NCI-H748 (cell line): ENCODE results near the gene ARIH2.

ENCODE experiments used
- DNase-seq: peaks from one replicate; lab custom pipeline; 2025; ENCODE audit not compliant: unreplicated experiment; lab: John Stamatoyannopoulos, UW

Gene ARIH2

DNA sequence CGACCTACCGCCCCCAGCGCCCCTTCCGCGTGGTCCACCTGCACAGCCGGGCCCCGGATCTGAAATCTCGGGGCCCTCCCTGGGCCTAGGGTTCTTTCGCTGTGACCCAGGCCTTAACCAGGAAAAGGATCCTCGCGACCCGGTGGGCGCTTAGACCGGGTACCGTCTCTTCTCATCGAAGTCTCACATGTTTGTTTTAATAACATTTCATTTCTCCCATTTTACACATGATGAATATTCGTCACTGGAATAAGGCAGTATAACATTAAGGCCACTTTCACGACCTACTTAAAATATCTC, 100.0 kb downstream of the ARIH2 start:
- no peak for DNase-seq

DNA sequence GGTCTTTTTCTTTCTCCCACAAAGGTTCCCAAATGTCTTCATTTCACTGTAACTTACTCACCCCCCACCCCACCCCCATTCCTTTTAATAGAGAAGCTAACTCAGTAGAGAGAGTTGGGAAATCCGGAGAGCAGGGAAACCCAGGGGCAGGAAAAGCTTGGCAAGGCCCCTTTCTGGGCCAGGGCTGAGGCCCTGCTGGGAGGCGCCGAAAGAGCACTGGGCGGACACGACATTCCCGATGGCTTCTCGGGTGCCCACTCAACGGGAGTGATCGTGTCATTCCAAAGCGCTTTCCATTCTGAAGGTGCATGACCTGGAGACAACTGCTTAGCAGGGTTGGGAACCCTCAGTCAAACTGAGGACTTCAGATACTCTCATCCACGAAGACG, 101.3 kb downstream of the ARIH2 start:
- peak; percentile 35 for DNase-seq

DNA sequence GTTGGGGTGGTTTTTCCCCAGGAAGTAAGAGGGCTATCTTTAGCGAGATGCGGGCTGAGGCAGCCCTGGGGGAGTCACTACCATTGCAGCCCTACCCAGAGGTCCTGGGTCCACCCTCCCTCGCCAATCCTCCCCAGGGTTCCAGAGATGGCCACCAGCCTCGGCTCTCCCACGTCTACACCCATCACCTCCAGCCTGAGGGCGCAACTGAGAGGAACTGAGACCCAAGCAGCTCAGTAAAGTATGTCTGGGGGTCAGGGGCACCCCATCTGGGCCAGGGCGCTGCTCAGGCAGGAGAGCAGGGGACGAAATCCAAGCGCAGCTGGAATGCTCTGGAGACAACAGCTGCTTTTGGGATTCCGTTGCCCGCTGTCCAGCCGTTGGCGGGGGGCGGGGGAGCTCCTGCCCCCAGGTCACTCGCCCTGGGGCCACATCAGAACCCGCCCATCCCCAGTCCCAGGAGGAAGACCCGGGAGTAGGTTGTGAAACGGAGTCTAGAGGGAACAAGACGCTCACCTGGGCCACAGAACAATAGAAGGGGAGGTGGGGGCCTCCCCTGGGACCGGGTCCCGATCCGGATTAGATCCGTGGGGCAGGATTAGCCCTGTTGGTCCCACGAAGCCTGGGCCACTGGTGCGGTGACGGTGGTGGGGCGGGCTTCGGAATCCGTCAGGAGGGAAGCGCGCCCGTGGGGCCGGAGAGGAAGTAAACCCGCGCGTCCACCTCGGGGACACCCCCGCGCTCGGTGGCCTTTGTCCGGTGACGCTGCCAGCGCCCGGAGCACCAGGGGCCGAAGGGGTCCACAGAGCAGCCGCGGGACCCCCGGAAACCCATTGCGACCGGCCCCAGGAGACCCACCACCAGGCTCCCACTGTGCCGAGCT, 101.9 kb downstream of the ARIH2 start:
- DNase-seq: peak; percentile 51

DNA sequence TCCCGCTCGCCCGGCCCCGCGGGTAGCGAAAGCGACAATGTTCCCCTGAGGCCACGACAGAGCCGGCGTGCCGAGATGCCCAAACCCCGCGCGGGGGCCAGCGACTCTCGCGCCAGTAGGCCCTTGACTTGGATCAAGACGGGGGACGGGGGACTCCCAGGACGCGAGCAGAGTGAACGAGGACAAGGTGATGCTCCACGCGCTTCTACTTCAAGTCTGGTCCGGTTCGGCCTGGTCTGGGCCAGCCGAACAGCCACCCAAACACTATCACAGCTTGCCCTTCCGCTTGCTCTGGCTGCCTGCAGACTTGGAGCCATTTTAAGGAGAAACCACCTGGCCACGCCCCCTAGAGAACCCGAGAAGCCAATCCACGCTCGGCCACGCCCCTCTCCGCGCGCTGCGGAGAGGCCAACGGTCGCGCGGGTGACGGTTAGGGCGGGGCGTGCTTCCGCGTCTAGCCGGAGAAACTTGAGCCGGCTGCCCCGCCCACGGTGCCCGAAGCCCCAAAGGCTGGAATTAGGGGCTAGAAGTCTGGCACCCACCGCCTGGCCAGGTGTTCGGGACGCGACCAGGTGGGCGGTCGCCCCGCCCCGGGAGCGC, 102.7 kb downstream of the ARIH2 start:
- DNase-seq: peak; percentile 98

DNA sequence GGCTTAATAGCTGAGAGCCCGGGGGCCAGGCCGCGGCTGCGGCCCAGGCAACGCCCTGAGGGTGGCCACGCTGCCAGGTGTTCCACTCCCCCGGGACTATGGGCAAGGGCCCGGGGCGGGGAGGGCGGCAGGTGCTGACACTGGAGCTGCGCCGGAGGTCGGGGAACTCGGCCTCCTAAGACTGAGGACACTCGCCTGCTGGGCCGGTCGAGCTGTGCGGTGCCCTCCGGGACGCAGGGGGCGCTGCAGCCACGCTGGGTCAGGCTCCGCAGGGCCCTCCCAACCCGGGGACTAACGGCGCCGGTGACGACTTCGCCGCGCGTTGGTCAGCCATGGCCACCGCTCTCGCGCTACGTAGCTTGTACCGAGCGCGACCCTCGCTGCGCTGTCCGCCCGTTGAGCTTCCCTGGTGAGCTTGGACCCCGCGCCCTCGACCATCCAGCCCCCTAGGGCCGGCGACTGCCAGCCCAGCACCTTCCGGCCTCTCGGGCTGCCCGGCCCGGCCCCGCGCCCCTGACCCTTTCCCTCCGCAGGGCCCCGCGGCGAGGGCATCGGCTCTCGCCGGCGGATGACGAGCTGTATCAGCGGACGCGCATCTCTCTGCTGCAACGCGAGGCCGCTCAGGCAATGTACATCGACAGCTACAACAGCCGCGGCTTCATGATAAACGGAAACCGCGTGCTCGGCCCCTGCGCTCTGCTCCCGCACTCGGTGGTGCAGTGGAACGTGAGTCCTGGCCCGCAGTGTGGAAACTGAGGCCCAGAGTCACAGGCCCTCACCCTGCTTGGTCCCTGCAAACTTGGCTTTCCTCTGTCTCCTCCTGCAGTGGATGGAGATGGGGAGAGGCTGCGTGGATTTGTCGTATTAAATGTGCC, 103.4 kb downstream of the ARIH2 start, which contains the start of gene NDUFAF3:
TSS of gene NDUFAF3 (plus strand) at position 309 of the 875 bp plus-strand sequence. CDS start at position 333, 24 bp downstream.
- peak; percentile 96 for DNase-seq

DNA sequence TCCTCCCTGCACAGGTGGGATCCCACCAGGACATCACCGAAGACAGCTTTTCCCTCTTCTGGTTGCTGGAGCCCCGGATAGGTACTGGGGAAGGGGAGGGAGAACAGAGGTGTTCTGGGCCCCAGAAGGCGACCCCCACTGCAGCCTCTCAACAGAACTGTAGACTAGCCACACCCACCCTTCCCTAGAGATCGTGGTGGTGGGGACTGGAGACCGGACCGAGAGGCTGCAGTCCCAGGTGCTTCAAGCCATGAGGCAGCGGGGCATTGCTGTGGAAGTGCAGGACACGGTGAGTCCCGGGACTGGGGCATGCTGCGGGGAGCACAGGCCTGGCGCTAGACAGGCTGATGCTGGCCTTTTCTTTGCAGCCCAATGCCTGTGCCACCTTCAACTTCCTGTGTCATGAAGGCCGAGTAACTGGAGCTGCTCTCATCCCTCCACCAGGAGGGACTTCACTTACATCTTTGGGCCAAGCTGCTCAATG, 104.1 kb downstream of the ARIH2 start:
- peak; percentile 32 for DNase-seq

DNA sequence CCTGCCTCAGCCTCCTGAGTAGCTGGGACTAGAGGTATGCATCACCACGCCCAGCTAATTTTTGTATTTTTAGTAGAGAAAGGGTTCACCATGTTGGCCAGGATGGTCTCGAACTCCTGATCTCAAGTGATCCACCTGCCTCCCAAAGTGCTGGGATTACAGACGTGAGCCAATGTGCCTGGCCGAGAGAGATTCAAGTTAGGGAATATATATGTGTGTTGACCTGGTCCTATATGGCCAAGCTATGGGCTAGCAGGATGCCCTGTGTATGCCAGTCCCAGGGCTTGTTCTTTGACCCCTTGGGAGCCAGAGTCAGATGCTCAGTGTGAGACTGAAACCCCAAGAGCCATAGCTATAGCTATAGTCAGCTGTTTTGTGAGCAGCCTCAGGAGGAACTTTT, 105.1 kb downstream of the ARIH2 start:
- DNase-seq: no peak

DNA sequence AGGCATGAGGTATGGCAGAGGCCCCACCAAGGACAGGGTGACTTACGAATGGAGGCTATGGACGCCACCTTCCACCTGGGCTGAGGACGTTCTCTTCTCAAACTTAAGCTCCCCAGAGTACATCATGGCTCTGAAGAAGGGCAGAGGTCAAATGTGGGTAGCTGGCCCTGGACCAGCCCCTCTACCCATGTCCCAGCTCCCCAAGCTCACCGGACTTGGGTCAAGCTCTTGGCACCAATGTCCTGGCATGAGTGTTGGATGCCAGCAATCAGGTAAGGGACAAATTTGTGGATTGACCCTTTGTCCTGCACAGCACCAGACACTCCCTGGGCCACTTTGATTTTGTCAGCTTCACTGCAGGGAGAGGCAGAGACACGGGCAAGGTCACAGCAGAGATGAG, 105.8 kb downstream of the ARIH2 start:
- DNase-seq: no peak

DNA sequence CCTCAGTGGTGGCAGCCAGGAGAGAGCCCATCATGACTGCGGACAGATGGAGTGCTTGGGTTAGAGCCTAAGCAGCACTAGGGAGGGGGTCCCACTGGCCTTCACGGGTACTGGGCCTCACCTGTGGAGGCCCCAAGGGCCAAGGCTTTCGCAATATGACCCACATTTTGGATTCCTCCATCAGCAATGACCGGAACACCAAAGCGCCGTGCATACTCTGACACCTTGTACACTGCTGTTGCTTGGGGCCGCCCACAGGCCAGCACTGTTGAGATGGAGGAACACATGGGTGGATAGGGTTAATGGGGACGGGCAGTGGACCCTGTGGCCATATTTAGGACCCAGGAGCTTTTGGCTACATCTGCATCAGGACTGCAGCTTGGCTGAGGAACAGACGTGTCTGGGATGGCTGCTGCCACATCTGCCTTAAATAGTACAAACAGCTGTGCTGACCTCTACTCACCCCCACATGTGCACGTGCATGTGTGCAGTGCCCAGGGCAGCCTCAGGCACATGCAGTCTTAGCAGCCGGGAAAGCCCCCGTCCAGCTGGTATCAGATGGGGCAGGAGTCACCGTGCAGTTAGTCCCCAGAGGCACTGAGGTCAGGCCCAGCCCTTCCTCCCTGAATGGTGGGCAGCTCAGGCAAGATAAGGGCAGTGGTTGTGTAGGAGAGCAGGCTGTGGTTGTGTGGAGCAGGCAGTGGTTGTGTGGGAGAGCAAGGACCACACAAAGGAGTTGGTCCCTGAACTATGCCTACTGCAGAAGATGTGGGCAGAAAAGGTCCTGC, 106.6 kb downstream of the ARIH2 start:
- DNase-seq: no peak

DNA sequence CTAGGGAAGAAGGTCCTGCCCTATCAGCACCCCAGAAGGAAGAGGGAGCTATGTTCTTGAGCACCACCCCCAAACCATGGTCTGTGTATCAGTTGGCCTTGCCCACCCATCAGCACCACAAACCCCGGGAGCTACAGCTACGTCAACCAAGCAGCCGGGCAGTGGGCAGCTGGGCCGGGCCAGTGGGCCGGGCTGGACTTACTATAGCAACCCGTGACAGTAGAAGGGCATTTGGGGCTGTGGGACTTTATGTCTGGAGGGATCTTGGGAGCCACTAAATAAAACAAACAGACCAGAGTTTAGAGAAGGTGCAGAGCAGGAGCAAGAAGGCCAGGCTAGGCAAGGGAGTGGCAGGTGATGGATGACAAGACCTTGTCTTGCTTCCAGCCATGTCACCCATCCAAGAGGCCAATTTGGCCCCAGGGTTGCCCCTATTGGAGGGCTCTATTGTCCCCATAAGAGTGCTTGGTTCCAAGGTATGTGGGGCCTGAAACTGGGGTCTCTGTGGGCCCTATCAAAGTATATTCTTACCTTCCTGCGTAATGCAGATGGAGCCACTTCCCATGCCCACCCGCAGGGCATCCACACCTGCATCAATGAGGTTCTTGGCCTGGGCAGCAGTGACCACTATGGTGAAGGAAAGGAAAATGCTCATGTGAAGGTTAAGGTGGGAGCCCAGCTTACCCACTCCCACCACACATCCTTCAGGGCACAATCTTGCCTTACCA, 107.3 kb downstream of the ARIH2 start:
- no peak for DNase-seq

DNA sequence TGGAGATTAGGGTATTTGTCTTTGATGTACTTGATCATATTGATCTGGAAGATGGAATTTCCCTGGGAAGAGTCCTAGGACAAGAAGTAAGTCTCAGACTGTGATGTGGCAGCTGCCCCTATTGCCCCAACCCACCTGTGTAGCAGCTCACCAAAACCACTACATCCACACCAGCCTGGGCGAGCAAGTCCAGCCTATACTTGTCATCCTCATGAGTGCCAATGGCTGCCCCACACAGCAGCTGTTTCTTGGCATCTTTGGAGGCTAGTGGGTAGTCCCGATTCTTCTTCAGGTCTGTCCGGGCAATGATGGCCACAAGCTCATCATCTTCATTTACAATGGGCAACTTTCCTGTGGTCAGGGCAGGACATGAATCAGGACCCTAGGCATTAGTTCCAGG, 107.9 kb downstream of the ARIH2 start:
- DNase-seq: no peak

DNA sequence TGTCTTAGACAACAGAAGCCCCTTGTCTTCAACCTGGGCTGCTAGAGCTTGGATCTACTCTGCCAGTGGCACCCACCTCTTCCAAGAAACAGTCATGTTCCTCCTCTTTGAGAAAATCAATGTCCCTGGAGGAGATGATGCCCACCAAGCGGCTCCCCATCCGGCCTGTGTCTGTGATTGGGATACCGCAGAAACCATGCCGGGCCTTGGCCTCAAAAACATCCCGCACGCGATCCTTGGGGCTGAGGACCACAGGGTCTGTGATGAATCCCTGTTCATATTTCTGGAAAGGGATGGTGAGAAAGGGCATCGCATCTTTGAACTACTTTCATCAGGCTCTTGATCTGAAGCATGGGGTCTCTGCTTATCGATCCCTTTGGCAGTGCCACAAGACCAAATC, 109.0 kb downstream of the ARIH2 start:
- no peak for DNase-seq

DNA sequence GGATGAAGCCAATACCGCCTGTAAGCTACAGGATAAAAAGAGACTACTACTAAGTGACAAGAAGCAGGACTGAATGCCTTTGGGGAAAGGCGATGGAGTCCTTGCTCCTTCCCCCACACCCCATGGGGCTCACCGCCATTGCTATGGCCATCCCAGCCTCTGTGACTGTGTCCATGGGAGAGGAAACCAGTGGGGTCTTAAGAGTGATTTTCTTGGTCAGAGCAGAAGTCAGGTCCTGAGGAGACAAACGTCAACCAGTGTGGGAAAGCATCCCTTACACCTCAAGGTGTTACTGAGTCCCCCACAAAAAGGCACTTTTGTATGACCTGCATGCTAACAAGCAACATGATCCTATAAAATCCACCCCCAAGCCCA, 109.6 kb downstream of the ARIH2 start:
- no peak for DNase-seq

DNA sequence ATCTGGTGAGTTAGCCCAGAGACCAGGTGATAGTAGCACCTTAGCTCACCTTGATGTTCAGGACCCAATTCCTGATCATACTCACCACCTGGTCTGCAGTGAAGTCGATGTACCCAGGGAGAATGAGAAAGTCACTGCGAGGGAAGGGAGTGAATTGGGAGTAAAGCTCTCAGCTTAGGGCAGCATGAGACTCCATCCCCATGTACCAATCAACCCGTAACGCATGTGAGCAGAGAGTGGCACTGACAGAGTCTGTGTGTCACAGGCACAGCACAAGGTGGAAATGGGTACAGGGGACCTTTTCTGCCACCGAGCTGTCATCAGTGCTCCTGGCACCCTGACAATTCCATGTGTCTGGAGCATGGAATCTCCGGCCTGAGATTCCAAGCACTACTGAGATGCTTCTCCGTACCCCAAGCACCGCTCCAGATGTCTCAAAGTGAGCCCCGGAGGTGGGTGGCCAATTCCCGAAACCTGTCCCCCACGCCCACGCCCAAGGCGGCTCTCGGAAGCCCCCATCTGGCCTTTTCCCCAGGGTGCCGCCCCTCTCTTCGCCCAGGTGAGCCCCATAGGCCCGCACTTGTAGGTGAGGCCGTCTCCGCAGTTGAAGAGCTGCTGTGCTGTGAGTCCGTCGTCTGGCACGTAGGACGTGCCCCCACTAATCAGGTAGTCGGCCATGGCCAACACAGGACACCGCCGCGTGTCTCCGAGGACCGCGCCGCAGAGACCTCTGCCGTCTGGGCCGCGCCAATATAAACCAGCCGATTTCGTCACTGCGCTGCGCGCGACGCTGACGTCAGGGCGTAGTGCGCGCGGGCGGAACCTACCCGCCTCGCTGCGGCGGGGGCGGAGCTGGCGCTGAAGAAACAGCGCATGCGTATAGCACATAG, 110.3 kb downstream of the ARIH2 start, which contains the start of gene IMPDH2:
TSS of gene IMPDH2 (minus strand) at position 726 of the 890 bp plus-strand sequence. CDS start at position 678, 48 bp downstream.
- peak; percentile 91 for DNase-seq

DNA sequence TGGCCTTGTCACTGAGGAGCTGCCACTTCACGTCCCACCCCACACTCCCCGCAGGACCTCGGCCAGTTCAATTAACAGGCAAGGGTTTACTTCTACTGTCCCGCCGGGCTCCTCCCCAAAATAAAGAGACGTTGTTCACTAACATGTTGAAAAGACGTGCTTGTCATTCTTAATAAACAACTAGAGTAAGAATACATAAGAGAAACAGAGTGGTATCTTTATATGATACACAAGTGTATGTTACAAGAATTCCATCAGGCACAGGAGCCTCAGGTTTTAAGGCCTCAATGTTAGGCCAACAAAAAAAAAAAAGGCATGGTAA, 110.9 kb downstream of the ARIH2 start:
- no peak for DNase-seq

DNA sequence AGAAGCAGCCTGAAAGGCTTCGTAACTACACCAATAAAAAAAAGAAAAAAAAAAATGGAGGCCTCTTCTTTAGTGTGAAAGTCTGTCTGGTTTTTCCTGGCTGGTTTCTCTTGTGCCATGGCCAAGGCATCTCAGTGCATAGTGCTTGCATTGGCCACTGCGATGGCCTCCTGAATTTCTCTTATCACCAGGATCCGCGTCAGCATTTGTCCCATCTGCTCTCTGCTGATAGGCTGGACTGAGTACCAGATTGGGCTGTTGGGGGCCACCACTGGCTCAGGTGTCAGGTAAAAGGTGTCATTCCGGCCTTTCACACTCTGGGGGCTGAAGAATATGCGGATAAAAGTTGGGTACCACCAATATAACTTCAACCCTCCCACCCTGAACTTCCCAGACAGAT, 111.7 kb downstream of the ARIH2 start:
- no peak for DNase-seq

DNA sequence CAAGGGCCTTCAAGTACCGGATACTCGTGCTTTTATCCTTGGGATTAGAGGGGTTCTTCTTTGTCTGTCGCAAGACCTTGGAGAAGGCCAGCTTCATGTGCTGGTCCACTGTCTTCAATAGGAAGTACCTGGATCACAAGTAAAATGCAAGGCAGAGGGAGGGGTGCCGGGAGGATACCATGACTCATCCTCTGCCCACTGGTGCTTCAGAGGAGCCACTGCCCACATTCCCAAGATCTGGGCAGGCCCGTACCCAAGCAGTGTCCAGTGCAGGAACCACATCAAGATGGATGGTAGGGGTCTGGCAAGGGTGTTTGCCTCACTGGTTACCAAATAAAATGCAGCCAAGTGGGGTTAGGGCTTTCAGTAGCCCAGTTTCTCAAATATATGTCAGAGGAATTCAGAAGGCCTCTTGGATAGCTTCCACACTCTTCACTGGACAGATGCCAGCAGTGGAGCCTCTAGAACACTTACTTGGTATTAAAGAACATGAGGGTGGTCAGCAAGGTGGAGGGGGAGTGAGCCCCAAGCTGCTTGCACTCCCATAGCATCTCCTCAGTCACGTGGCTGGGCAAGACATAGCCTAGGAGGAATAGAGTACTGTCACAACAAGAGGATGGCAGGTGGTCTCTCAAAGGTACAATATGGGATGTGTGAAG, 114.1 kb downstream of the ARIH2 start:
- no peak for DNase-seq

DNA sequence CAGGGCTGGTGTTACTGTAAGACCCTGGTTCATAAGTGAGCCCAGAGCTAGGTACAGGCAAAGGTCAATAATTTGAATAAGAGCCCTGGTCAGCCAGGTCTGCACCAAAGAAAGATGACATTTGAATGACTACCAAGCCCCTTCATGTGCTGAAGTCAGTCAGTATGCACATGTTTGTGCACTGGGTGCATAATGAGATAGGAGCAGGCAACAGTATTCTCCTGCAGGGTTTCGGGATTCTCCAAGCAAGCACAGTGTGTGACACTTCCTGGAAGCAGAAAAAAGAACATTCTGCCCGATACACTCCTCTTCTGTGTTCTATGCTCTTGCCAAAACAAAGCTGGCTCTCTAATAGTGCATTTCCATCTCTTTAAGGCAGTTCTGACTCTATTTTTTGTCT, 116.0 kb downstream of the ARIH2 start:
- DNase-seq: no peak

DNA sequence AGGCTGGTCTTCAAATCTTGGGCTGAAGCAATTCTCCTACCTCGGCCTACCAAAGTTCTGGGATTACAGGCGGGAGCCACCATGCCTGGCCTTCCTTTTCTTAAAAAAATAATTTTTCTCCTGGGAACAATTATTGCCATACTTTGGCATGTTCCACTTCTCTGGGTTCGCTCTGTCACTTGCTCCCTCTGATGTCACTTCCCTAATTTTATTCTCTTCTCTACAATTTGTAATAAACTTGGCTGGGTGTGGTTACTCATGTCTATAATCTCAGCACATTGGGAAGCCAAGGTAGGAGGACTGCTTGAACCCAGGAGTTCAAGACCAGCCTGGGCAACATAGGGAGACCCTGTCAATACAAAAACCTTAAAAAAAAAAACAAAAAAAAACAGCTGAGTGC, 116.6 kb downstream of the ARIH2 start:
- no peak for DNase-seq
